Cardiac muscle cell (in vitro differentiated cells and primary cell): Measurements from ENCODE around the gene TNFRSF8. TPM values are rescaled to one million over a fixed set of nuclear protein-coding genes. Genes with fewer than 3 reads are reported as not detected.

ENCODE experiments used
- DNase-seq, 2 donors: peaks; one replicate each; pipeline versions ENCODE4 v3.0.0 to v3.0.0-alpha.2; 2010 to 2017; ENCODE audit warnings: low read depth in 1 of 2, low spot score in 1 of 2
- H3K27ac ChIP-seq: fragments of 200-600 bp; sonication (generic); 2 replicates; pipeline ENCODE4 v1.5.1; 2016
- H3K27me3 ChIP-seq: fragments of 200-600 bp; sonication (generic); 2 replicates; pipeline ENCODE4 v1.6.0; 2016; ENCODE audit warnings: control low read depth
- H3K36me3 ChIP-seq: fragments of 200-600 bp; sonication (generic); 2 replicates; pipeline ENCODE4 v1.5.1; 2016; ENCODE audit warnings: control low read depth
- H3K4me1 ChIP-seq: fragments of 200-600 bp; sonication (generic); 2 replicates; pipeline ENCODE4 v1.8.1; 2017; ENCODE audit warnings: low read depth, mild to moderate bottlenecking, mixed run types
- H3K4me3 ChIP-seq: fragments of 200-600 bp; sonication (generic); 2 replicates; pipeline ENCODE4 v1.5.1; 2016; ENCODE audit warnings: mild to moderate bottlenecking
- H3K9me3 ChIP-seq: fragments of 200-600 bp; sonication (generic); 2 replicates; pipeline ENCODE4 v1.5.1; 2017; ENCODE audit warnings: low read depth, mild to moderate bottlenecking, control low read depth
- CTCF ChIP-seq: IDR thresholded peaks from 2 replicates; pipeline ENCODE4 v1.5.1; 2012; ENCODE audit warnings: low read depth, mild to moderate bottlenecking, low read length
- polyA plus RNA-seq: library from polyadenylated mRNA; unstranded; fragments of >200 nt; fragmentation: Nextera tagmentation; extraction: Ambion mirVana; gene quantifications from 2 replicates; pipeline ENCODE4 v1.2.1, GENCODE V29; 2016
- total RNA-seq: library from RNA; depleted of rRNA; stranded (reverse); fragments of >200 nt; gene quantifications from 2 replicates; pipeline ENCODE4 v1.2.3, GENCODE V29; 2016

TNFRSF8 gene
- total and polyA plus RNA-seq, 2 experiments from 2014 or later, result 0.06 TPM; not detected in 1

GRCh38 chr1:12148160-12148957 lies 85.3 kb downstream of the TNFRSF8 start:
- no peaks in the 10 kb centered on the region for H3K27me3 ChIP-seq
- H3K27ac ChIP-seq, result no peak overlapping the region
- no peaks in the 10 kb centered on the region for H3K36me3 ChIP-seq
- no peak overlapping the region for H3K4me3 ChIP-seq
- H3K9me3 ChIP-seq, result no peaks in the 10 kb centered on the region
- no peak for TF ChIP-seq CTCF
- no peaks in the 10 kb centered on the region for H3K4me1 ChIP-seq
- DNase-seq, result no peak

- DNase-seq, result no peak
- no peak for TF ChIP-seq CTCF
- Histone ChIP-seq H3K36me3 (no peaks in the 10 kb centered on the region), H3K4me1 (no peaks in the 10 kb centered on the region), H3K27ac (no peak overlapping the region), H3K9me3 (no peaks in the 10 kb centered on the region), H3K4me3 (no peak overlapping the region), H3K27me3 (no peaks in the 10 kb centered on the region)
These were observed 86.1 kb downstream of the TNFRSF8 start for GRCh38 chr1:12148958-12149790.

GRCh38 chr1:12149791-12150175 lies 86.7 kb downstream of the TNFRSF8 start:
- Histone ChIP-seq H3K4me3 (no peak overlapping the region), H3K27ac (no peak overlapping the region), H3K27me3 (no peaks in the 10 kb centered on the region), H3K36me3 (no peaks in the 10 kb centered on the region), H3K4me1 (no peaks in the 10 kb centered on the region), H3K9me3 (no peaks in the 10 kb centered on the region)
- DNase-seq, result no peak
- TF ChIP-seq CTCF, result no peak

GRCh38 chr1:12150456-12151200 lies 87.5 kb downstream of the TNFRSF8 start:
- H3K4me3 ChIP-seq, result no peak overlapping the region
- H3K9me3 ChIP-seq, result no peaks in the 10 kb centered on the region
- no peaks in the 10 kb centered on the region for H3K36me3 ChIP-seq
- H3K27me3 ChIP-seq, result no peaks in the 10 kb centered on the region
- no peak for DNase-seq
- no peak overlapping the region for H3K27ac ChIP-seq
- H3K4me1 ChIP-seq, result no peaks in the 10 kb centered on the region
- TF ChIP-seq CTCF, result no peak

- H3K27ac ChIP-seq, result no peak overlapping the region
- no peaks in the 10 kb centered on the region for H3K36me3 ChIP-seq
- DNase-seq, result no peak
- no peaks in the 10 kb centered on the region for H3K4me1 ChIP-seq
- no peaks in the 10 kb centered on the region for H3K27me3 ChIP-seq
- no peak overlapping the region for H3K4me3 ChIP-seq
- TF ChIP-seq CTCF, result no peak
- no peaks in the 10 kb centered on the region for H3K9me3 ChIP-seq
These were observed 88.4 kb downstream of the TNFRSF8 start for GRCh38 chr1:12151465-12151864.
